Esophagus squamous epithelium (tissue), 5 donors: ENCODE measurements around the gene PPP2R3C. TPM values are rescaled to one million over a fixed set of nuclear protein-coding genes. Genes with fewer than 3 reads are reported as not detected.
"Not testable (repeated sequence)": the region's sequence is repeated elsewhere in the genome, so short reads cannot be mapped to it uniquely, and the experiment has no call there.

Experiments used
- DNase-seq: peaks from one replicate; lab custom pipeline; 2025; lab: John Stamatoyannopoulos, UW
- H3K27ac ChIP-seq, 4 donors: fragments of 200-600 bp; sonication (generic); one replicate each; pipeline ENCODE4 v1.5.1; 2016 to 2019; ENCODE audit warnings: mild to moderate bottlenecking in 1 of 4
- H3K27me3 ChIP-seq, 4 donors: fragments of 200-600 bp; sonication (generic); 1 replicate in 3 of 4; 2 replicates in 1 of 4; pipeline versions ENCODE4 v1.5.1 to v1.6.0; 2017 to 2021; ENCODE audit warnings: antibody characterized with exemption in 1 of 4
- H3K36me3 ChIP-seq, 3 donors: fragments of 200-600 bp; sonication (generic); one replicate each; pipeline ENCODE4 v1.5.1; 2016 to 2019
- H3K4me1 ChIP-seq, 3 donors: fragments of 200-600 bp; sonication (generic); one replicate each; pipeline ENCODE4 v1.5.1; 2017 to 2019
- H3K4me3 ChIP-seq, 4 donors: fragments of 200-600 bp; sonication (generic); 1 replicate in 3 of 4; 2 replicates in 1 of 4; pipeline ENCODE4 v1.5.1; 2016 to 2019; ENCODE audit warnings: mild to moderate bottlenecking in 2 of 4, moderate library complexity in 1 of 4
- H3K9me3 ChIP-seq, 3 donors: fragments of 200-600 bp; sonication (generic); one replicate each; pipeline ENCODE4 v1.5.1; 2016 to 2019
- POLR2A ChIP-seq, 4 donors: fragments of 450-650 bp; IDR thresholded peaks; one replicate each; pipeline ENCODE4 v1.6.1; 2017; ENCODE audit warnings: antibody characterized with exemption in 4 of 4, mild to moderate bottlenecking in 4 of 4, moderate library complexity in 3 of 4
- WGBS, 2 donors: methylation state at CpG; one replicate each; pipeline ENCODE4 v1.1.5; 2018; 5-methylcytosine and 5-hydroxymethylcytosine counted together
- intact Hi-C: fragments of 100-400 bp; cut with DNase I; formaldehyde crosslinking; loops from one replicate; pipeline ENCODE4 v1.15.0; 2022
- total RNA-seq, 4 donors: library from RNA; depleted of rRNA; stranded (reverse); fragments of >200 nt; gene quantifications; one replicate each; pipeline ENCODE4 v1.1.0, GENCODE V29; 2016
- TF ChIP-seq, protein P1 (sequence below), 6 experiments: fragments of 450-650 bp in 4 of 6; fragments of 200-600 bp in 2 of 6; sonication (generic) in 2 of 6; IDR thresholded peaks; one replicate each; pipeline ENCODE4 v1.5.1; 2016 to 2019; ENCODE audit warnings: antibody characterized with exemption in 6 of 6, mild to moderate bottlenecking in 4 of 6, moderate library complexity in 4 of 6
- donor health status: DM: yes; HTN: yes; CAD: no.

PPP2R3C gene
- total RNA-seq, 4 donors from 2014 or later = 7.1 to 23.9 (median 13.5) TPM

DNA sequence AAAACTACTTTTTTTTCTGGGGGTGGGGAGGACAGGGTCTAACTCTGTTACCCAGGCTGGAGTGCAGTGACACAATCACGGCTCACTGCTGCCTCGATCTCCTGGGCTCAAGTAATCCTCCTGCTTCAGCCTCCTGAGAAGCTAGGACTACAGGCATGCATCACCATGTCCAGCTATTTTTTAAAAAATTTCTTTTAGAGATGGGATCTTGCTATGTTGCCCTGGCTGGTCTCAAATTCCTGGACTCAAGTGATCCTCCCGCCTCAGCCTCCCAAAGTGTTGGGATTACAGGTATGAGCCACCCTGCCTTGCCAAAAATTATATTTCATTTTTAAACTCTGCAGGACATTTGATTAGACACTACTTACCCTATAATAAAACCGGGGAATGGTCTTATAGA, 5.5 kb downstream of the PPP2R3C start:
- H3K4me3 ChIP-seq = no peak overlapping the region
- no peak overlapping the region for H3K27ac ChIP-seq
- H3K36me3 ChIP-seq = peaks cover 0 to 58% (median 0%) of the 10 kb centered on the region in 3 donors
- intact Hi-C loops = no loop called here
- H3K9me3 ChIP-seq = no peaks in the 10 kb centered on the region
- DNase-seq = no peak
- no peaks in the 10 kb centered on the region for H3K27me3 ChIP-seq
- peaks cover 4 to 37% (median 5%) of the 10 kb centered on the region in 3 donors for H3K4me1 ChIP-seq
- WGBS, 2 donors = 90 to 93% methylated on average over 4 of the region's 4 CpGs
- TF ChIP-seq, protein P1, sequence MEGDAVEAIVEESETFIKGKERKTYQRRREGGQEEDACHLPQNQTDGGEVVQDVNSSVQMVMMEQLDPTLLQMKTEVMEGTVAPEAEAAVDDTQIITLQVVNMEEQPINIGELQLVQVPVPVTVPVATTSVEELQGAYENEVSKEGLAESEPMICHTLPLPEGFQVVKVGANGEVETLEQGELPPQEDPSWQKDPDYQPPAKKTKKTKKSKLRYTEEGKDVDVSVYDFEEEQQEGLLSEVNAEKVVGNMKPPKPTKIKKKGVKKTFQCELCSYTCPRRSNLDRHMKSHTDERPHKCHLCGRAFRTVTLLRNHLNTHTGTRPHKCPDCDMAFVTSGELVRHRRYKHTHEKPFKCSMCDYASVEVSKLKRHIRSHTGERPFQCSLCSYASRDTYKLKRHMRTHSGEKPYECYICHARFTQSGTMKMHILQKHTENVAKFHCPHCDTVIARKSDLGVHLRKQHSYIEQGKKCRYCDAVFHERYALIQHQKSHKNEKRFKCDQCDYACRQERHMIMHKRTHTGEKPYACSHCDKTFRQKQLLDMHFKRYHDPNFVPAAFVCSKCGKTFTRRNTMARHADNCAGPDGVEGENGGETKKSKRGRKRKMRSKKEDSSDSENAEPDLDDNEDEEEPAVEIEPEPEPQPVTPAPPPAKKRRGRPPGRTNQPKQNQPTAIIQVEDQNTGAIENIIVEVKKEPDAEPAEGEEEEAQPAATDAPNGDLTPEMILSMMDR (IDR thresholded peaks at IDR 0.05) = no peak
- no peak for TF ChIP-seq POLR2A (IDR thresholded peaks at IDR 0.05)

DNA sequence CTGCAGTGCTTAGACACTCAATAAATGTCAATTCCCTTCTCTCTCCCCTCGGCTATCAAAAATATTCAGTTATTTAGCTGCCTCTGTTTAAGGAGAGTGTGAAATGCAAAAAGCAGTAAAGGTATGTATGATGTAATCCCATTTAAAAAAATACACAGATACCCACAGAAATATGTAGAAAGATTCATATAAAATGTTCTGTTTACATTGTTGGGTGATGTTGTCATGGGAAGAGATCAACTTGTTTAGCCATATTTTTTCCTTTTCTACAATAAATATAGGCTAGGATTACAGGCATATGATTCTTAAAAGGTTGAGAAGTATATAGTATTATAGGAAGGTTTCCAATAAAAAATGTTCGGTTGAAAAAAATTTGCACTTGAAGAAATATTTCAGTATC, 7.8 kb downstream of the PPP2R3C start:
- no peak overlapping the region for H3K27ac ChIP-seq
- H3K36me3 ChIP-seq = peaks cover 4 to 74% (median 8%) of the 10 kb centered on the region in 3 donors
- H3K9me3 ChIP-seq = no peaks in the 10 kb centered on the region
- DNase-seq = no peak
- H3K4me3 ChIP-seq = no peak overlapping the region
- intact Hi-C loops = no loop called here
- H3K27me3 ChIP-seq = no peaks in the 10 kb centered on the region
- WGBS, 2 donors = 87 to 88% methylated on average over 2 of the region's 2 CpGs
- peaks cover 0 to 16% (median 0%) of the 10 kb centered on the region in 3 donors for H3K4me1 ChIP-seq
- TF ChIP-seq, protein P1 (IDR thresholded peaks at IDR 0.05) = no peak
- no peak for TF ChIP-seq POLR2A (IDR thresholded peaks at IDR 0.05)

DNA sequence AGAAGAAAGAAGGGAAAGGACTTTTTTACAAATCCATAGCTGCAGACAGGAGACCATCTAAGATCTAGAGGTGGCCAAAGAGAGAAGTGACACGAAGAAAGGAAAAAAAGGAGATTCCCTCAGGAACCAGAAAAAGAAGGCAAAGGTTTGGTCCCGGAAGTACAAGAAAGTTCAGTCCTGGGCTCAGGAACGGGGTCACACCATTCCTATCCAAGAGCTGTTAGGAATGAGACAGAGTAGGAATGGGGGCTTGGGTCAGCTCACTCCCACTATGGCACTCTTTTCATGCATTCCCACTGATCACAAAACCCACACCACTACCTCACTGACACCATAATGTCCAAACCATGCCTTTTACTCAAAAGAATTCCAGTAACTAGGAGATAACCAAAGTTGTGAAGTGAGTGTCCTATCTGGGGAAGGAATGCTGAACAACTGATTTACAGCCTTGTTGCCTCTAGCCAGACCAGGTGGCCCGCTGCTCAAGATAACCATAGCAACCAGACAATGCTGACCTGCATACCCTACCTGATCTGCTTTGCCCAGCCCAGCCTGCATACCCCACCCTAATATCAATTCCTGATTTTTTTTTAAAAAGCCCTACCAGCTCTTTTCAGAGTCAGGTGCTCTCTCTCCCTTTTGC, 8.4 kb downstream of the PPP2R3C start:
- WGBS, 2 donors = 93 to 95% methylated on average over 4 of the region's 4 CpGs
- Histone ChIP-seq H3K9me3 (no peaks in the 10 kb centered on the region), H3K4me3 (no peak overlapping the region), H3K27me3 (no peaks in the 10 kb centered on the region), H3K27ac (no peak overlapping the region), H3K36me3 (peaks cover 4 to 80% (median 8%) of the 10 kb centered on the region in 3 donors), H3K4me1 (peaks cover 0 to 10% (median 0%) of the 10 kb centered on the region in 3 donors)
- intact Hi-C loops = no loop called here
- no peak for DNase-seq
- TF ChIP-seq, protein P1 (IDR thresholded peaks at IDR 0.05) = no peak

DNA sequence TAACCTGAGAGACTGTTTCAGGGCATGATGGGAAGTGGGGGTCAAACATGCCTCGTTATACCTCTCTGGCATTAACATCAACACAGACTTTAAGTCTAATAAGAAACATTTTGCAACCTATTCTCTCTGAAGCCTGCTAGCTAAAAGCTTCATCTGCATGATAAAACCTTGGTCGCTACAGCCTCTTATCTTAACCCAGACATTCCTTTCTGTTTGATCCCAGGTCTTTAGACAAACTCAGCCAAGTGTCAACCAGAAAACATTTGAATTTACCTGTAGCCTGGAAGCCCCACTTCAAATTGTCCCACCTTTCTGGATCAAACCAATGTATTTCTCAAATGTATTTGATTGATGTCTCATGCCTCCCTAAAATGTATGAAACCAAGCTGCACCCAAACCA, 9.1 kb downstream of the PPP2R3C start:
- intact Hi-C loops = no loop called here
- Histone ChIP-seq H3K27ac (no peak overlapping the region), H3K27me3 (no peaks in the 10 kb centered on the region), H3K4me3 (no peak overlapping the region), H3K4me1 (peaks cover 0 to 5% (median 0%) of the 10 kb centered on the region in 3 donors), H3K36me3 (peaks cover 4 to 86% (median 8%) of the 10 kb centered on the region in 3 donors), H3K9me3 (no peaks in the 10 kb centered on the region)
- 85 to 87% methylated on average over 2 of the region's 2 CpGs for WGBS, 2 donors
- DNase-seq = no peak
- TF ChIP-seq, protein P1 (IDR thresholded peaks at IDR 0.05) = no peak
- no peak for TF ChIP-seq POLR2A (IDR thresholded peaks at IDR 0.05)

DNA sequence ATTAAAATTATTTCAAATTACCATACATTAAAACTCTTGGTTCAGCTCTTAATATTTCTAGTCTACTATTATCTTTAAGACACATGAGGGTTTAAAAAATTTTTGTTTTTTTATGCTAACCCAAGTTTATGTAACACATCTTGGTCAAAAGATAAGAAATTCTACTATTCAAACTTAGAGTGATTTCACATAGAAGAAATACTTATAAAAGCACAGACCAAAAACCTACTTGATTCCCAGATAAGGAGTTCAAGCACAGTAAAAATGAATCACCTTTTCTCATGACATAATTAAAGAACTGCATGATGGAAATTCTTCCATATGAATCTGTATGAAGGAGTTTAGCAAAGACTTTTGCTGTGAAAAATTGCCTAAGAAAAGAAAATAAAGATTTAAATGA, 13.9 kb downstream of the PPP2R3C start:
- Histone ChIP-seq H3K4me1 (no peaks in the 10 kb centered on the region), H3K36me3 (peaks cover 4 to 97% (median 8%) of the 10 kb centered on the region in 3 donors), H3K9me3 (no peaks in the 10 kb centered on the region), H3K4me3 (no peak overlapping the region), H3K27me3 (no peaks in the 10 kb centered on the region), H3K27ac (no peak overlapping the region)
- TF ChIP-seq, protein P1 (IDR thresholded peaks at IDR 0.05) = no peak
- no peak for TF ChIP-seq POLR2A (IDR thresholded peaks at IDR 0.05)
- DNase-seq = no peak
- intact Hi-C loops = no loop called here

DNA sequence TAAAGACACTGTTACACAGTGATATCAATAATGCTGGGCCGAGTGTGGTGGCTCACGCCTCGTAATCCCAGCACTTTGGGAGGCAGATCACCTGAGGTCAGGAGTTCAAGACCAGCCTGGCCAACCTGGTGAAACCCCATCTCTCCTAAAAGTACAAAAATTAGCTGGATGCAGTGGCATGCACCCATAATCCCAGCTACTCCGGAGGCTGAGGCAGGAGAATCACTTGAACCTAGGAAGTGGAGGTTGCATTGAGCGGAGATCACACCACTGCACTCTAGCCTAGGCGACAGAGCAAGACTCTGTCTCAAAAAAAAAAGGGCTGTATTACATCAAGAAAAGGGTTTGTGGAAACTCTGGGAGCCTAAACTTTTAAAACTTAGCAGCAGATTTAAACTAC, 27.1 kb downstream of the PPP2R3C start:
- H3K4me3 ChIP-seq, H3K27me3 ChIP-seq, H3K27ac ChIP-seq, DNase-seq, H3K9me3 ChIP-seq, H3K4me1 ChIP-seq, intact Hi-C loops: not testable (repeated sequence)
- 94 to 96% methylated on average over 6 of the region's 6 CpGs for WGBS, 2 donors
- peaks cover 0 to 97% (median 6%) of the 10 kb centered on the region in 3 donors for H3K36me3 ChIP-seq
